Hepatocyte (in vitro differentiated cells): ENCODE data around the gene TAL1. TPM values are rescaled to one million over a fixed set of nuclear protein-coding genes. Genes with fewer than 3 reads are reported as not detected.
A peak's percentile ranks its signal among the peaks of the same experiment; 100 is the strongest.

Experiments used
- DNase-seq: peaks from one replicate; pipeline ENCODE4 v3.0.0-alpha.2; 2016; ENCODE audit warnings: low spot score
- H2AFZ ChIP-seq: fragments of 200-600 bp; sonication (generic); 2 replicates; pipeline ENCODE4 v1.6.0; 2016; ENCODE audit warnings: antibody characterized with exemption, mild to moderate bottlenecking
- H3K27ac ChIP-seq: fragments of 200-600 bp; sonication (generic); 2 replicates; pipeline ENCODE4 v1.5.1; 2016; ENCODE audit warnings: mild to moderate bottlenecking
- H3K27me3 ChIP-seq: fragments of 200-600 bp; sonication (generic); 2 replicates; pipeline ENCODE4 v1.6.1; 2016
- H3K36me3 ChIP-seq: fragments of 200-600 bp; sonication (generic); replicated peaks from 2 replicates; pipeline ENCODE4 v1.5.1; 2016; ENCODE audit warnings: low read depth; ENCODE audit not compliant: insufficient read depth
- H3K4me1 ChIP-seq: fragments of 200-600 bp; sonication (generic); 2 replicates; pipeline ENCODE4 v1.5.1; 2016; ENCODE audit warnings: mild to moderate bottlenecking, moderate library complexity; ENCODE audit not compliant: insufficient read depth
- H3K4me2 ChIP-seq: fragments of 200-600 bp; sonication (generic); 2 replicates; pipeline ENCODE4 v1.6.0; 2016
- H3K4me3 ChIP-seq: fragments of 200-600 bp; sonication (generic); 2 replicates; pipeline ENCODE4 v1.5.1; 2016; ENCODE audit warnings: mild to moderate bottlenecking
- H3K79me2 ChIP-seq: fragments of 200-600 bp; sonication (generic); 2 replicates; pipeline ENCODE4 v1.6.0; 2017; ENCODE audit warnings: mild to moderate bottlenecking
- H3K9me2 ChIP-seq: fragments of 200-600 bp; sonication (generic); replicated peaks from 2 replicates; pipeline ENCODE4 v1.6.0; 2017; ENCODE audit warnings: mild to moderate bottlenecking; ENCODE audit not compliant: insufficient read depth
- H3K9me3 ChIP-seq: fragments of 200-600 bp; sonication (generic); 2 replicates; pipeline ENCODE4 v1.5.1; 2016; ENCODE audit warnings: low read depth, mild to moderate bottlenecking
- H4K20me1 ChIP-seq: fragments of 200-600 bp; sonication (generic); 2 replicates; pipeline ENCODE4 v1.6.0; 2016; ENCODE audit warnings: mild to moderate bottlenecking; ENCODE audit not compliant: insufficient read depth, poor library complexity, severe bottlenecking
- EZH2 ChIP-seq: fragments of 200-600 bp; sonication (generic); IDR thresholded peaks from 2 replicates; pipeline ENCODE4 v1.6.1; 2016; ENCODE audit warnings: antibody characterized with exemption, mild to moderate bottlenecking, borderline replicate concordance
- EZH2phosphoT487 ChIP-seq: fragments of 200-600 bp; sonication (generic); IDR thresholded peaks from one replicate; pipeline ENCODE4 v1.6.1; 2018; ENCODE audit warnings: antibody characterized with exemption, mild to moderate bottlenecking, low read depth, moderate library complexity; ENCODE audit not compliant: unreplicated experiment, severe bottlenecking
- WGBS: methylation state at CpG from one replicate; pipeline ENCODE4 v1.1.6; 2016; ENCODE audit warnings: low lambda C conversion rate; ENCODE audit errors: missing lambda C conversion rate; 5-methylcytosine and 5-hydroxymethylcytosine counted together
- polyA plus RNA-seq: library from polyadenylated mRNA; unstranded; fragments of >200 nt; fragmentation: Nextera tagmentation; extraction: Ambion mirVana; gene quantifications from 2 replicates; pipeline ENCODE4 v1.2.1, GENCODE V29; 2016
- total RNA-seq: library from RNA; depleted of rRNA; stranded (reverse); fragments of >200 nt; gene quantifications from 2 replicates; pipeline ENCODE4 v1.2.3, GENCODE V29; 2014
- TF ChIP-seq, protein P1 (sequence below): fragments of 200-600 bp; sonication (generic); IDR thresholded peaks from 2 replicates; pipeline ENCODE4 v1.5.1; 2016; ENCODE audit warnings: antibody characterized with exemption, mild to moderate bottlenecking; ENCODE audit not compliant: poor library complexity

The TAL1 gene
- total and polyA plus RNA-seq, 2 experiments from 2014 or later, result 0.13 TPM; not detected in 1

GRCh38 chr1:47225430-47226100, 6.5 kb downstream of the TAL1 start:
- DNase-seq, result peak; percentile 30
- H2AFZ ChIP-seq, result peak overlapping the region; percentile 35
- H3K79me2 ChIP-seq, result no peaks in the 10 kb centered on the region
- WGBS, result 1% methylated on average over 31 of the region's 79 CpGs
- H3K4me1 ChIP-seq, result peaks cover 9% of the 10 kb centered on the region
- H4K20me1 ChIP-seq, result no peaks in the 10 kb centered on the region
- H3K4me3 ChIP-seq, result no peak overlapping the region
- TF ChIP-seq EZH2, result peak; percentile 87
- TF ChIP-seq, protein P1, sequence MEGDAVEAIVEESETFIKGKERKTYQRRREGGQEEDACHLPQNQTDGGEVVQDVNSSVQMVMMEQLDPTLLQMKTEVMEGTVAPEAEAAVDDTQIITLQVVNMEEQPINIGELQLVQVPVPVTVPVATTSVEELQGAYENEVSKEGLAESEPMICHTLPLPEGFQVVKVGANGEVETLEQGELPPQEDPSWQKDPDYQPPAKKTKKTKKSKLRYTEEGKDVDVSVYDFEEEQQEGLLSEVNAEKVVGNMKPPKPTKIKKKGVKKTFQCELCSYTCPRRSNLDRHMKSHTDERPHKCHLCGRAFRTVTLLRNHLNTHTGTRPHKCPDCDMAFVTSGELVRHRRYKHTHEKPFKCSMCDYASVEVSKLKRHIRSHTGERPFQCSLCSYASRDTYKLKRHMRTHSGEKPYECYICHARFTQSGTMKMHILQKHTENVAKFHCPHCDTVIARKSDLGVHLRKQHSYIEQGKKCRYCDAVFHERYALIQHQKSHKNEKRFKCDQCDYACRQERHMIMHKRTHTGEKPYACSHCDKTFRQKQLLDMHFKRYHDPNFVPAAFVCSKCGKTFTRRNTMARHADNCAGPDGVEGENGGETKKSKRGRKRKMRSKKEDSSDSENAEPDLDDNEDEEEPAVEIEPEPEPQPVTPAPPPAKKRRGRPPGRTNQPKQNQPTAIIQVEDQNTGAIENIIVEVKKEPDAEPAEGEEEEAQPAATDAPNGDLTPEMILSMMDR, result no peak
- H3K9me3 ChIP-seq, result no peaks in the 10 kb centered on the region
- H3K27ac ChIP-seq, result no peak overlapping the region
- H3K4me2 ChIP-seq, result peak overlapping the region; percentile 83
- no peaks in the 10 kb centered on the region for H3K36me3 ChIP-seq
- peaks cover 96% of the 10 kb centered on the region for H3K27me3 ChIP-seq
- no peaks in the 10 kb centered on the region for H3K9me2 ChIP-seq

DNA sequence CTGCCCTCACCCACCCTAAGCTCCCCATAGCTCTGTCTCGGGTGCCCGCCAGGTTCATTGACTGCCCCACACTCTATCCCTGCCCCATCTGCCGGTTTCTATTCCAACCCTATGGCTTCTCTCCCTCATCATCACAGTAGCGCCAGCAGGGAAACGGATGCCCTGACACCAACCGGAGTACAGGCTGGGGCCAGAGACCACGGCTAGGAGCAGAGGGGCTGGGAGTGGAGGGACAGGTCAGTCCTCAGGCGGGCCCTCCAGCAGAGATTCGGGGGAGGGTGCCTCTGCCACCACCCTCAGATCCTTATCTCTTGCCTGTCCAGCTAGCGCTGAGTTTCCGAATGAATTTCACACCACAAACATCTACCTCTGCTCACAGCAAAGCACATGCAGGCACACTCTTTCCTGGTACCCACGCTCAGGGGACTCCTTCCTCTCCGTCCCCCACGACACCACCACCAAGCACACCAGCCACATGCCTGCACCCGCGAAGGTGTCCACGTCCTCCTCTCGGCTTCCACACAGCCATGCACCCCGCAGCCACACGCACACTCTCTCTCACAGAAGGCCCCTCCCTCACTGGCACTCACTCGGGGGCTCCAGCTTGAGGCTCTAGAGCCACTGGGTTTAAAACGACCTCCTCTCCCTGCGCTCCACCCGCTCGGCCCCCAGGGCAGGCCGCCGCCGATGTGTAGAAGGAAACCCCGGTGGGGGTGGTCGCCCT, 7.2 kb downstream of the TAL1 start:
- TF ChIP-seq, protein P1, result no peak
- TF ChIP-seq EZH2, result peak; percentile 26
- no peaks in the 10 kb centered on the region for H3K79me2 ChIP-seq
- no peaks in the 10 kb centered on the region for H4K20me1 ChIP-seq
- no peak for DNase-seq
- no peak overlapping the region for H2AFZ ChIP-seq
- no peak overlapping the region for H3K27ac ChIP-seq
- H3K36me3 ChIP-seq, result no peaks in the 10 kb centered on the region
- H3K27me3 ChIP-seq, result peaks cover 89% of the 10 kb centered on the region
- no peaks in the 10 kb centered on the region for H3K9me2 ChIP-seq
- H3K9me3 ChIP-seq, result no peaks in the 10 kb centered on the region
- no peak overlapping the region for H3K4me3 ChIP-seq
- peaks cover 9% of the 10 kb centered on the region for H3K4me1 ChIP-seq
- 5% methylated on average over 20 of the region's 30 CpGs for WGBS
- H3K4me2 ChIP-seq, result peak overlapping the region; percentile 83

DNA sequence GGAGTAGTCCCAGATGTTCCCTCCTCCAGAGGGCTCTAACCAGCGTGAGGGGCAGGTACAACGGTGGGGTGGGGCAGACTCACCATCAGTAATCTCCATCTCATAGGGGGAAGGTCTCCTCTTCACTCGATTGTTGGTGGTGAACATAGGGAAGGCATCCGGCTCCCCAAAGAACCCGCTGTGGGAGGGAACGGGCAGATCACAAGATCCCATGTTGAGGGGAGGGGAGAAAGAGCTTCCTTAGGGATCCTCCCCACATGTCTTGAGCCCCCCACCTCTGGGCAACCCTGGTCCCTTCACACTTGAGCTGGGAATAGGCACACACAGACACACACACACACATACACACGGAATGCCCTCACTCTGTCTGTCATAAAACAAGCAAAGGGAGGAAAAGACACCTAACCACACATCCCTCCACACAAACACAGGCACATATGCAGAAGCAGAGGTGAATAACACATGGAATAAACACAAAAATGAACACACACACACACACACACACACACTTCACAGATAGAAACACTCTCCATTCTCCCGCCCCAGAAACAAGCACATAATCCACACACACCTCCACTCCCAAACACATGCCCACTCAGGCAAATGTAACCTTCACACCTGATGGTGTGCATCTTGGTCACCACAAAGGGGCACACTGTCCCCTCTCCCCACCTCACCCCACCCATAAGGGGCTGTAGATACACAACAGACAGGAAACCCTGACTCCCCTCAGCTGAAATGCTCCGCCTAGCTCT, 7.9 kb downstream of the TAL1 start:
- H3K9me3 ChIP-seq, result no peaks in the 10 kb centered on the region
- H3K79me2 ChIP-seq, result no peaks in the 10 kb centered on the region
- no peak for DNase-seq
- H2AFZ ChIP-seq, result no peak overlapping the region
- no peaks in the 10 kb centered on the region for H3K9me2 ChIP-seq
- H3K27ac ChIP-seq, result no peak overlapping the region
- peaks cover 82% of the 10 kb centered on the region for H3K27me3 ChIP-seq
- no peak overlapping the region for H3K4me2 ChIP-seq
- WGBS, result 10% methylated on average over 9 of the region's 9 CpGs
- TF ChIP-seq EZH2phosphoT487, result no peak
- TF ChIP-seq, protein P1, result no peak
- no peak for TF ChIP-seq EZH2
- H3K36me3 ChIP-seq, result no peaks in the 10 kb centered on the region
- no peaks in the 10 kb centered on the region for H4K20me1 ChIP-seq
- no peak overlapping the region for H3K4me3 ChIP-seq
- H3K4me1 ChIP-seq, result peaks cover 9% of the 10 kb centered on the region
